ENCODE results near the gene ICA1.

ICA1 gene

DNA sequence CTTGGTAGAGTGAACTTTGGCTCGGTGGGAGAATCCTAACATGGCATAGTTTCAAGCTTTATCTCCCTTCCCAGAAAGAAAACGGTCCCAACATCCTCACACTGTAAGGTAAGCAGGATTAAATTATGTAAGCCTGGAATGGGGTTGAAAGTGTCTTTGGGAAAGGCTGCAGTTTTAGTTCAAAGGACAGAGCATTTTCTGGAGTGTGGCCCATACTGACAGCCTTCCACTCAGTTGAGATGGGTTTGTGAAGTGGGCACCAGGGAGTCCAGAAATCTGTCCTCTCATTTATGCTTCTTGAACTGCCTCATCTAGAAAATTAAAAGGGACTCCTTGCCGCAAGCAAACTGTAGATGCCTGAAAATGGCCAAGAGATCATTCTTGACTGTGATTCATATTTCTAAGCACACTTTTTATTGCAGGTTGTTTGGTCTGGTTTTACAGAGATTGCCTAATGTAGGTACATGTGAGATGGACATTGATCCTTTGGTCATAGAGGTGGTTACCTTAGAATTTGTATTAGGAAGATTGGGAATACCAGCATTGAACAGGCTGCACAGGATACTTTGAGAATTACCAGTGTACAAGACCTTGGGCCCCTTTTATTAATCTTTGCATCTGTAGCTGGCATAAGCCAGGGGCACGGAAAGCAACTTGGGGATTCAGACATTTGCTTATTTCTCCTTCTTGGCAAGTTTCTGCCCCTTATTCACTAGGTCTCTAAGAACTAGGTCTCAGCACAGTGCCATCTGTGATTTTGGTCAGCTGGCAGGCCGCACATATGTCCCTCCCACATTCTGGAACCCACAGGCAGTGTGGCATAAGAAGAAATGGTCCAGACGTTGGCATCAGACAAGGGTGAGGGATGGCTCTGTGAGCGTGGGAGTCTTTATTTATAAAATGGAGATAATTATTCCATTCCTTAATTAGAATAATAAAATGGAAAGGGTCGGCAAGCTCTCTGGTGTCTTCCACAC is 167.5 kb downstream of the ICA1 start:
- no peak for DNase-seq (ENCODE audit: low read depth, low spot score)
- no peaks in the 10 kb centered on the region for H3K36me3 ChIP-seq (ENCODE audit: control insufficient read depth, insufficient read depth, low read length)
- no peak overlapping the region for H3K4me3 ChIP-seq (ENCODE audit: low read length)
- WGBS (ENCODE audit: insufficient coverage, insufficient read length) = no CpG with 5 or more reads among the region's 8 CpGs
- H3K9me3 ChIP-seq (ENCODE audit: control insufficient read depth, insufficient read depth, low read length) = no peaks in the 10 kb centered on the region
- no peak overlapping the region for H3K27ac ChIP-seq (ENCODE audit: low read length)
- H3K27me3 ChIP-seq (ENCODE audit: control insufficient read depth, insufficient read depth, low read length) = no peaks in the 10 kb centered on the region
- no peaks in the 10 kb centered on the region for H3K4me1 ChIP-seq (ENCODE audit: control insufficient read depth, insufficient read depth, low read length)

DNA sequence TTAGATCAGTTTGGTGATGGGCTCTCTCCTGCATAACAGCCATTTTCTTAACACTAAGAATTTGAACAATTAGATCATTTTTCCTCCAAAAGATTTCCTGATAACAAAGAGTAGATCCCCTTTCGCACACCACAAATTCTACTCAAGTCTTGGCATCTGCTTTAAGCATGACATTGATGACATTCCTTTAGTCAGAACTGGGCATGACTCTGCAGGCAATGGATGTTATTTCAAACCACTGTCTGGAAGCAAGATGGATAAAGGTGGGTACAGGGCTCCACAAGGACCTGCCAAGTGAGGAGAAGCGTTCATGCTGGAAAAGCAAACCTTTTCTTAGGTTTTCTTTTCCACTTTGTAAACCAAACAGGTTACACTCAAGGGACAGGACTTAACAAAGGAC is 169.8 kb downstream of the ICA1 start:
- no peak overlapping the region for H3K4me3 ChIP-seq (ENCODE audit: low read length)
- H3K36me3 ChIP-seq (ENCODE audit: control insufficient read depth, insufficient read depth, low read length) = no peaks in the 10 kb centered on the region
- WGBS (ENCODE audit: insufficient coverage, insufficient read length) = no CpG with 5 or more reads among the region's 2 CpGs
- no peaks in the 10 kb centered on the region for H3K9me3 ChIP-seq (ENCODE audit: control insufficient read depth, insufficient read depth, low read length)
- no peak overlapping the region for H3K27ac ChIP-seq (ENCODE audit: low read length)
- H3K27me3 ChIP-seq (ENCODE audit: control insufficient read depth, insufficient read depth, low read length) = no peaks in the 10 kb centered on the region
- no peaks in the 10 kb centered on the region for H3K4me1 ChIP-seq (ENCODE audit: control insufficient read depth, insufficient read depth, low read length)
- DNase-seq (ENCODE audit: low read depth, low spot score) = no peak

DNA sequence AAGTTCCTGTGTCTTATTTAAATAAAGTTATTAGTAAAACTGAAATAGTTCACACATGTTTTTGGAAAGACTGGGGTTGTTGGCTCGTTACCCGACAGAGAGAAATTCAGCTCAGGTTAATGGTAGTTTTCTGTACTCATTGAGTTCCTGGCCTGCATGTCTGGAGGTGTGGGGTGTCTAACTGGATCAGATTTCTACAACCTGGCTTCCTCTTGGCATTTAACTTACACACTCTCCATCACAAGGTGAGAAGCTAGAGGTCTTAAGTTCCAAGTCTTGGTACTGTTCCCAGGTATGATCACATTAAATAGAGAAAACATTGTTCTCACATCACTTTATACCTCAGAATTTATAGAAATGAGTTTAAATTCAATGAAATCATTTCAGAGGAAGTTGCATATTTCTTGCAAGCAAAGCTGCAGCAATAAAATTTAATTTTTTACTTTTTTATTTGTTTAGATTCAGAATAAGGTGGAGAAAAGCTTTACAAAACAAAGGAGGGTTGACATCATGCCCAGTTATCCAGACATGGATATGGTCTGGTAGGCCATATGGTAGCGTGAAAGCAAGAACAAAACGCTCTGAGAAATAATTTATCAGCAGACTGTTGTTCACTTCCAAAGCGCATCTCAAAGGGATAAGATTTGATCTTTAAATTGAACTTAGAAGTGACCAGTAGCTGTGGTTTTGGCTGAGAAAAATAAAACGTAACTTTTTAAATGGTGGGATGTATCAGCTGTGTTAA is 172.8 kb downstream of the ICA1 start:
- no peaks in the 10 kb centered on the region for H3K27me3 ChIP-seq (ENCODE audit: control insufficient read depth, insufficient read depth, low read length)
- DNase-seq (ENCODE audit: low read depth, low spot score) = no peak
- H3K36me3 ChIP-seq (ENCODE audit: control insufficient read depth, insufficient read depth, low read length) = no peaks in the 10 kb centered on the region; the same call in 1 of the 2 replicates
- no CpG with 5 or more reads among the region's 6 CpGs for WGBS (ENCODE audit: insufficient coverage, insufficient read length)
- no peak overlapping the region for H3K4me3 ChIP-seq (ENCODE audit: low read length)
- no peaks in the 10 kb centered on the region for H3K9me3 ChIP-seq (ENCODE audit: control insufficient read depth, insufficient read depth, low read length)
- no peak overlapping the region for H3K27ac ChIP-seq (ENCODE audit: low read length)
- no peaks in the 10 kb centered on the region for H3K4me1 ChIP-seq (ENCODE audit: control insufficient read depth, insufficient read depth, low read length)

DNA sequence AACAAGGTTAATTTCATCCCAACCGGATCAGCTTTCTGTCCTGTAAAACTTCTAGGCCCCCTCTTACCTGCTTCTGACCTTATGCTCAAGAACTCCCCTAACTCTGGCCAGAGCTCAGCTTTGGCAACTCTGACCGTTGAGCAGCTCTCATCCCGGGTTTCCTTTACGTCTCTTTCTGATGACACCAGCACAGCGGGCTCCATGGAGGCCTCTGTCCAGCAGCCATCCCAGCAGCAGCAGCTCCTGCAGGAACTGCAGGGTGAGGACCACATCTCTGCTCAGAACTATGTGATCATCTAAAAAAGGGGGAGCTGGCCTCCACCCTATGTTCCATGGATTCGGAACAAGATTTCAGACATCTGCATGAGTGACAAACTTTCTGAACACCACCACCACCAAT is 175.7 kb downstream of the ICA1 start:
- Histone ChIP-seq H3K36me3 (ENCODE audit: control insufficient read depth, insufficient read depth, low read length) (no peaks in the 10 kb centered on the region; the same call in 1 of the 2 replicates), H3K27me3 (ENCODE audit: control insufficient read depth, insufficient read depth, low read length) (no peaks in the 10 kb centered on the region), H3K27ac (ENCODE audit: low read length) (no peak overlapping the region), H3K9me3 (ENCODE audit: control insufficient read depth, insufficient read depth, low read length) (no peaks in the 10 kb centered on the region), H3K4me1 (ENCODE audit: control insufficient read depth, insufficient read depth, low read length) (no peaks in the 10 kb centered on the region), H3K4me3 (ENCODE audit: low read length) (no peak overlapping the region)
- DNase-seq (ENCODE audit: low read depth, low spot score) = no peak
- WGBS (ENCODE audit: insufficient coverage, insufficient read length) = no CpG with 5 or more reads among the region's 6 CpGs

DNA sequence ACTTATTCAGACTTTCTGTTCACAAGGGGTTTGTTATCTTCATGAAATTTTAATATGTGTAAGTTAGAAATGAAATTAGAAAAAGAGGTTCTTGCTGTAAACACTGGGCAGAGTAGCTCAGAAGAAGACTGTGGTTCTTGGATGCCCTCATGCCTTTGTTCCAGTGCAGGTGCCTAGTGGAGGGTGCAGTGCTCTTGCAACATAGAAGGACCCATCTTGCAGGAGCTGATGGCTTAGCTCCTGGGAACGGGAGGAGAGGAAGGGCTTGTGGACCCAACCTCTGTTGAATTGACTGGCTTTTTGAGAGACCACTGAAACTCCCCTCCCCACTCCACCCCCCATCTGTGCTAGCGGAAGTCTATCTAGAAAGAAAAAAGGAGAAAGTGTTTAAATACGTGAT is 176.5 kb downstream of the ICA1 start:
- no peaks in the 10 kb centered on the region for H3K4me1 ChIP-seq (ENCODE audit: control insufficient read depth, insufficient read depth, low read length)
- no peaks in the 10 kb centered on the region for H3K9me3 ChIP-seq (ENCODE audit: control insufficient read depth, insufficient read depth, low read length)
- H3K4me3 ChIP-seq (ENCODE audit: low read length) = no peak overlapping the region
- no peaks in the 10 kb centered on the region for H3K27me3 ChIP-seq (ENCODE audit: control insufficient read depth, insufficient read depth, low read length)
- no peak for DNase-seq (ENCODE audit: low read depth, low spot score)
- no peaks in the 10 kb centered on the region; the same call in 1 of the 2 replicates for H3K36me3 ChIP-seq (ENCODE audit: control insufficient read depth, insufficient read depth, low read length)
- H3K27ac ChIP-seq (ENCODE audit: low read length) = no peak overlapping the region
- WGBS (ENCODE audit: insufficient coverage, insufficient read length) = no CpG with 5 or more reads among the region's 3 CpGs

DNA sequence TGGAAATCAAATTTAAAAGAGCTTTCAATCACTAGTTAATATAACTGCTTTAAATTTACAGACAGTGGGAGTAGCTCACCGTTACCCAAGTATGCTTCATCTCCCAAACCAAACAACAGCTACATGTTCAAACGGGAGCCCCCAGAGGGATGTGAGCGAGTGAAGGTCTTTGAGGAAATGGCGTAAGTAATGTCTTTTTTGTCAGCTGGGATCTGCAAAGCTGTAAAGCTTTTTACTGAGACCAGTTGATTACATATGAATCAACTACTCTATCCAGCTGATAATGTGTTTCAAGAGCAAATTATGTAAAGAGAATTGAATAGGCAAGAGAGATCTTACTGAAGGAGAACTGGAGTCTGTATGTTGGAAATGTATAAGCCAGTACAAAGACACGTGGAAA is 177.1 kb downstream of the ICA1 start:
- Histone ChIP-seq H3K27me3 (ENCODE audit: control insufficient read depth, insufficient read depth, low read length) (no peaks in the 10 kb centered on the region), H3K27ac (ENCODE audit: low read length) (no peak overlapping the region), H3K36me3 (ENCODE audit: control insufficient read depth, insufficient read depth, low read length) (no peaks in the 10 kb centered on the region; the same call in 1 of the 2 replicates), H3K4me1 (ENCODE audit: control insufficient read depth, insufficient read depth, low read length) (no peaks in the 10 kb centered on the region), H3K4me3 (ENCODE audit: low read length) (no peak overlapping the region), H3K9me3 (ENCODE audit: control insufficient read depth, insufficient read depth, low read length) (no peaks in the 10 kb centered on the region)
- no peak for DNase-seq (ENCODE audit: low read depth, low spot score)
- no CpG with 5 or more reads among the region's 5 CpGs for WGBS (ENCODE audit: insufficient coverage, insufficient read length)

DNA sequence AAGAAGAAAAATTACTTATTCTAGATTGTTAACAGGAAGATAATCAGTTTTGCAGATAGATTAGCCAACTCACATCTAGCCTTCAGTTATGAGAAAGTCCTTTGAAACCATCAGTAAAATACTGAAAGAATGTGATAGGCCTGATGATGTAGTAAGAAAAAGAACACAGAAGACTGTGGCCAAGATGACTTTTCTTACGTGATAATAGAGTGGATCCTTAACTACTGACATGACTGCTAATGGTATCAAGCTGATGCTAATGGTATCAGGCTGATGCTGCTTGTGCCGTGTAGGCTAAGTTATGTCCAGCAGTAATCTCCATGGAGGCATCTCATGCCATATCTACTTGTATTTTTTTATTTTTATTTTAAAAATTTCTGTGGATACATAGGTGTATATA is 179.2 kb downstream of the ICA1 start:
- Histone ChIP-seq H3K9me3 (ENCODE audit: control insufficient read depth, insufficient read depth, low read length) (no peaks in the 10 kb centered on the region), H3K36me3 (ENCODE audit: control insufficient read depth, insufficient read depth, low read length) (no peaks in the 10 kb centered on the region; the same call in 1 of the 2 replicates), H3K4me1 (ENCODE audit: control insufficient read depth, insufficient read depth, low read length) (no peaks in the 10 kb centered on the region), H3K4me3 (ENCODE audit: low read length) (no peak overlapping the region), H3K27me3 (ENCODE audit: control insufficient read depth, insufficient read depth, low read length) (no peaks in the 10 kb centered on the region), H3K27ac (ENCODE audit: low read length) (no peak overlapping the region)
- WGBS (ENCODE audit: insufficient coverage, insufficient read length) = no CpG with 5 or more reads among the region's 2 CpGs
- DNase-seq (ENCODE audit: low read depth, low spot score) = no peak

DNA sequence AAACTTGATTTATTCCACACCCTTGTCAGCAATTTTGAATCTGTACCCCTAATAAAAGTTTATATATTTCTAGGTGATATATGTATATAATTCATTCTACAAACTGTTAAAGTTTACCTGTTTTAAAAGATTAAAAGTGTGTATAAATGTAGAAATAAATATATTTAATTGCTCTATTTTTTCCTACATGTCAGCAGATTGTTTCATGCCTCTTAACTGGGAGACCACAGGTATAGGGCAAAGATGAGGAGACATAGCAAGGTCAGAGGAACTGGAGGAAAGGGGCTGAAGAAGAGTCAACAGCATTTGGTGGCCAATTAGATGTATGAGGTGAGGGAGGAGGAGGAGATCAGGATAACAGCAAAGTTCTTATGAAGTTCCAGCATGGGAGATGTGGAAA is 183.5 kb downstream of the ICA1 start:
- Histone ChIP-seq H3K4me3 (ENCODE audit: low read length) (no peak overlapping the region), H3K36me3 (ENCODE audit: control insufficient read depth, insufficient read depth, low read length) (no peaks in the 10 kb centered on the region), H3K4me1 (ENCODE audit: control insufficient read depth, insufficient read depth, low read length) (no peaks in the 10 kb centered on the region), H3K27ac (ENCODE audit: low read length) (no peak overlapping the region), H3K27me3 (ENCODE audit: control insufficient read depth, insufficient read depth, low read length) (no peaks in the 10 kb centered on the region), H3K9me3 (ENCODE audit: control insufficient read depth, insufficient read depth, low read length) (no peaks in the 10 kb centered on the region)
- no peak for DNase-seq (ENCODE audit: low read depth, low spot score)

DNA sequence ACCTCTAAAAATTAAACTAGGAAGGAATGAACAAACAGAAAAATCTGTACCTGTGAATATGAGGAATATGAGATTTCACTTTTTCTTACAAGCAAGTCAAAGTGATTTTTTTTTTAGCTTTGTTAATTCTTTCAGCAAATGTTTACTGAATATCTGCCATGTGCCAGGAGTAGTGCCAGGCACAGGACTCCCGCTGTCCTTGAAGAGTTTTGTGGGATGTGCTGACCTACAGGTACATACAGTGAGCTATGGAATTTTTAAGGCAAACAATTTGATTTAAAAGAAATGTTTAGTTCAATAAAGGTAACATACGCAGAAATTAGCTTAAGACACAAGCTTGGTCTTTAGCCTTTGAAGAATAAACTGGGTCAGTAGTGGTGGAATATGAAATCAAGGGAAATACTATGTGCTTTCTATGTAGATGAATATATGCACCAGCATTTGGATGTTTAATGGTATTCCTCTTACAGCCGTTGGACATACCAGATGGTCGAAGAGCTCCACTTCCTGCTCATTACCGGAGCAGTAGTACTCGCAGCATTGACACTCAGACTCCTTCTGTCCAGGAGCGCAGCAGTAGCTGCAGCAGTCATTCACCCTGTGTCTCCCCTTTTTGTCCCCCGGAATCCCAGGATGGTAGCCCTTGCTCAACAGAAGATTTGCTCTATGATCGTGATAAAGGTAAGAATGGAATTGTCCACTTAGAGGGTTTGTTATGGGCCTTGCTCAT is 191.4 kb downstream of the ICA1 start:
- no peak for DNase-seq (ENCODE audit: low read depth, low spot score)
- Histone ChIP-seq H3K36me3 (ENCODE audit: control insufficient read depth, insufficient read depth, low read length) (no peaks in the 10 kb centered on the region), H3K27ac (ENCODE audit: low read length) (no peak overlapping the region), H3K27me3 (ENCODE audit: control insufficient read depth, insufficient read depth, low read length) (no peaks in the 10 kb centered on the region), H3K4me3 (ENCODE audit: low read length) (no peak overlapping the region), H3K4me1 (ENCODE audit: control insufficient read depth, insufficient read depth, low read length) (0 out of 2 replicates have a peak, but pooled peaks cover 3% of the 10 kb centered on the region), H3K9me3 (ENCODE audit: control insufficient read depth, insufficient read depth, low read length) (no peaks in the 10 kb centered on the region)
- no CpG with 5 or more reads among the region's 9 CpGs for WGBS (ENCODE audit: insufficient coverage, insufficient read length)
